HCT116 (cell line): ENCODE results near the gene NRBF2. TPM values are rescaled to one million over a fixed set of nuclear protein-coding genes. Genes with fewer than 3 reads are reported as not detected.

Experiments
- ATAC-seq: fragments of 200-7000 bp; cut with Tn5 transposase; 2 replicates; pipeline ENCODE4 v1.9.1; 2020; ENCODE audit warnings: mild to moderate bottlenecking, moderate library complexity
- BruUV-seq: library from RNA; stranded (reverse); fragments of 400-500 nt; replicated peaks from 2 replicates; lab custom pipeline; 2021; lab: Mats Ljungman, UMichigan
- CTCF ChIA-PET: fragments of 300-600 bp; sonication (Branson Sonifier 250); formaldehyde crosslinking; loops from one replicate; lab custom pipeline; 2021; ENCODE audit warnings: antibody characterized with exemption; lab: Charles Lee
- POLR2A ChIA-PET: fragments of 300-600, 350-600 bp; sonication (Branson Sonifier 250); formaldehyde crosslinking; loops from one replicate; lab custom pipeline; 2021; ENCODE audit warnings: antibody characterized with exemption; lab: Charles Lee
- RAD21 ChIA-PET, 2 experiments: fragments of 300-600 bp; sonication (Branson Sonifier 250); formaldehyde crosslinking; loops; one replicate each; lab custom pipeline; 2023; ENCODE audit warnings: low total read pairs in 2 of 2; ENCODE audit not compliant: uncharacterized antibody in 2 of 2, unreplicated experiment in 2 of 2, low non-redundant PET in 1 of 2; lab: Charles Lee
- DNase-seq: peaks from one replicate; pipeline ENCODE4 v3.0.0-alpha.2; 2010; ENCODE audit warnings: low read depth, low spot score
- H2AFZ ChIP-seq: fragments of 200-600 bp; shearing (Covaris generic), sonication (generic); 2 replicates; pipeline ENCODE4 v1.6.1; 2017; ENCODE audit warnings: low read depth, mixed run types, mixed read lengths, antibody characterized with exemption, low read length; ENCODE audit not compliant: poor library complexity, severe bottlenecking
- H3K27ac ChIP-seq: 2 replicates; pipeline ENCODE4 v1.5.1; 2012; ENCODE audit warnings: low read depth, low read length
- H3K27me3 ChIP-seq: fragments of 200-600 bp; sonication (generic); 2 replicates; pipeline ENCODE4 v1.6.1; 2016; ENCODE audit warnings: mixed run types, low read length, mixed read lengths; ENCODE audit not compliant: insufficient read depth
- H3K36me3 ChIP-seq, 2 experiments: fragments of 200-500 bp in 1 of 2; fragments of 200-600 bp in 1 of 2; sonication (Bioruptor generic) in 1 of 2; sonication (generic) in 1 of 2; 2 replicates each; pipeline versions ENCODE4 v1.5.1 to v1.6.1; 2014 to 2016; ENCODE audit warnings: low read length in 2 of 2, inconsistent platforms in 1 of 2, mixed read lengths in 1 of 2, mixed run types in 1 of 2; ENCODE audit not compliant: insufficient read depth in 2 of 2, control insufficient read depth in 1 of 2
- H3K4me1 ChIP-seq, 2 experiments: fragments of 200-600 bp in 1 of 2; sonication (generic) in 1 of 2; 2 replicates each; pipeline versions ENCODE4 v1.5.1 to v1.6.1; 2012 to 2017; ENCODE audit warnings: low read length in 2 of 2, inconsistent platforms in 1 of 2, mild to moderate bottlenecking in 1 of 2, mixed read lengths in 1 of 2, mixed run types in 1 of 2, moderate library complexity in 1 of 2; ENCODE audit not compliant: insufficient read depth in 2 of 2, control insufficient read depth in 1 of 2
- H3K4me2 ChIP-seq: fragments of 200-600 bp; sonication (generic); 2 replicates; pipeline ENCODE4 v1.6.1; 2017; ENCODE audit warnings: mixed run types, low read length, mixed read lengths
- H3K4me3 ChIP-seq, 2 experiments: fragments of 200-600 bp in 1 of 2; sonication (generic) in 1 of 2; replicated peaks in 1 of 2; 2 replicates each; pipeline ENCODE4 v1.5.1; 2011 to 2016; ENCODE audit warnings: low read length in 2 of 2, control low read depth in 1 of 2, low read depth in 1 of 2, mild to moderate bottlenecking in 1 of 2, mixed read lengths in 1 of 2, mixed run types in 1 of 2
- H3K79me2 ChIP-seq: fragments of 200-600 bp; sonication (generic); 2 replicates; pipeline ENCODE4 v1.6.1; 2017; ENCODE audit warnings: mild to moderate bottlenecking, mixed run types, low read length, moderate library complexity, mixed read lengths; ENCODE audit not compliant: insufficient read depth
- H3K9ac ChIP-seq: fragments of 200-600 bp; sonication (generic); 2 replicates; pipeline ENCODE4 v1.6.1; 2016; ENCODE audit warnings: low read length, mixed read lengths
- H3K9me2 ChIP-seq: fragments of 200-600 bp; sonication (generic), shearing (Covaris generic); 2 replicates; pipeline ENCODE4 v1.6.1; 2017; ENCODE audit warnings: mixed run types, mild to moderate bottlenecking, moderate library complexity; ENCODE audit not compliant: insufficient read depth
- H3K9me3 ChIP-seq, 2 experiments: fragments of 200-500 bp in 1 of 2; fragments of 200-600 bp in 1 of 2; sonication (Bioruptor generic) in 1 of 2; sonication (generic) in 1 of 2; 2 replicates each; pipeline ENCODE4 v1.6.1; 2014 to 2017; ENCODE audit warnings: low read length in 2 of 2, mixed read lengths in 2 of 2, inconsistent platforms in 1 of 2, low read depth in 1 of 2, mild to moderate bottlenecking in 1 of 2, mixed run types in 1 of 2, moderate library complexity in 1 of 2; ENCODE audit not compliant: control insufficient read depth in 1 of 2, insufficient read depth in 1 of 2
- H4K20me1 ChIP-seq: fragments of 200-600 bp; sonication (generic), shearing (Covaris generic); 2 replicates; pipeline ENCODE4 v1.6.1; 2017; ENCODE audit warnings: mixed run types, mild to moderate bottlenecking, moderate library complexity; ENCODE audit not compliant: insufficient read depth
- CEBPB ChIP-seq: IDR thresholded peaks from 2 replicates; pipeline ENCODE4 v1.6.1; 2012; ENCODE audit warnings: low read depth
- EGR1 ChIP-seq: IDR thresholded peaks from 2 replicates; pipeline ENCODE4 v1.6.1; 2012; ENCODE audit warnings: low read depth
- ELF1 ChIP-seq: IDR thresholded peaks from 2 replicates; pipeline ENCODE4 v1.6.1; 2012; ENCODE audit warnings: low read depth, borderline replicate concordance
- JUND ChIP-seq: IDR thresholded peaks from 2 replicates; pipeline ENCODE4 v1.6.1; 2012
- POLR2A ChIP-seq: IDR thresholded peaks from 2 replicates; pipeline ENCODE4 v1.7.0; 2011; ENCODE audit warnings: borderline replicate concordance; ENCODE audit not compliant: insufficient read depth, insufficient read length; ENCODE audit errors: extremely low read depth
- POLR2AphosphoS5 ChIP-seq: IDR thresholded peaks from 2 replicates; pipeline ENCODE4 v1.6.1; 2011; ENCODE audit warnings: mild to moderate bottlenecking, low read depth, low read length, moderate library complexity
- SIN3A ChIP-seq: IDR thresholded peaks from 2 replicates; pipeline ENCODE4 v1.6.1; 2012; ENCODE audit warnings: low read depth
- TCF7L2 ChIP-seq: IDR thresholded peaks from 2 replicates; pipeline ENCODE4 v1.7.0; 2011; ENCODE audit warnings: borderline replicate concordance, inconsistent platforms; ENCODE audit not compliant: insufficient read depth, insufficient read length; ENCODE audit errors: extremely low read depth
- YY1 ChIP-seq: IDR thresholded peaks from 2 replicates; pipeline ENCODE4 v1.6.1; 2011; ENCODE audit warnings: low read length, low read depth, moderate library complexity, mild to moderate bottlenecking; ENCODE audit not compliant: insufficient replicate concordance; ENCODE audit errors: extremely low read depth
- intact Hi-C: fragments of 100-400 bp; cut with micrococcal nuclease; formaldehyde crosslinking; loops from 2 replicates; pipeline ENCODE4 v1.10.0; 2022
- total RNA-seq: library from RNA; stranded (reverse); gene quantifications from one replicate; pipeline ENCODE4 v1.2.1, GENCODE V29; 2021; ENCODE audit not compliant: unreplicated experiment
- TF ChIP-seq, protein P1 (sequence below), 3 experiments: fragments of 200-600 bp in 1 of 3; sonication (generic) in 1 of 3; IDR thresholded peaks in 2 of 3; conservative IDR thresholded peaks in 1 of 3; 2 replicates each; pipeline ENCODE4 v1.5.1; 2012 to 2017; ENCODE audit warnings: low read depth in 2 of 3, low read length in 2 of 3, antibody characterized with exemption in 1 of 3, borderline replicate concordance in 1 of 3, control low read depth in 1 of 3, mild to moderate bottlenecking in 1 of 3, mixed read lengths in 1 of 3, mixed run types in 1 of 3, moderate library complexity in 1 of 3; ENCODE audit not compliant: insufficient read depth in 1 of 3
- TF ChIP-seq, protein P2 (sequence below): IDR thresholded peaks from 2 replicates; pipeline ENCODE4 v1.6.1; 2012

NRBF2 gene
- total RNA-seq, 1 experiment from 2014 or later: 20.2 TPM

DNA sequence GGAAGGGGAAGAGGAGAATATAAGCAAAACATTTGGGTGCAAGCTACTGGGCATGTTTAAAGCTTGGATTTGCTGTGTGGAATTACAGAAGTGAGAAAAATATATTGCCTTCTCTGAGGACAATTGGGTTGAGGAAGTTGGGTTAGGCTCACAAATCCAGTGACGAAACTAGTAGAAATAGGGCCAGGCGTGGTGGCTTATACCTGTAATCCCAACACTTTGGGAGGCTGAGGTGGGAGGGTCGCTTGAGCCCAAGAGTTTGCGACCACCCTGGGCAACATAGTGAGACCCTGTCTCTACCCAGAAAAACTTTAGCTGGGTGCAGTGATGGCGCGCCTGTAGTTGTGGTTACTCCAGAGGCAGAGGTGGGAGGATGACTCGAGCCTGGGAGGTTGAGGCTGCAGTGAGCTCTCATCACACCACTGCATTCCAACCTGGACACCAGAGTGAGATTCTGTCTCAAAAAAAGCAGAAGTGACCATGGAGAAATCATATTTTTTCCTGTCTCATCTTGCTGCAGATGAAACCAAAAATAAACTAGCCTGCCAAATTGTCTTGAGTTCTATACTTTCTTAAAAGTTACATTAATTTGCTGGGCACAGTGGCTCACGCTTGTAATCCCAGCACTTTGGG lies 22.4 kb downstream of the NRBF2 start:
- H3K4me2 ChIP-seq: no peak overlapping the region
- POLR2A ChIA-PET: no interaction called here
- H3K27ac ChIP-seq: no peak overlapping the region
- H3K4me1 ChIP-seq: no peaks in the 10 kb centered on the region
- H3K9me3 ChIP-seq: no peaks in the 10 kb centered on the region
- BruUV-seq: no TSS peak
- intact Hi-C loops: no loop called here
- peaks cover 8% of the 10 kb centered on the region for H3K79me2 ChIP-seq
- H3K36me3 ChIP-seq: peaks cover 10 to 24% of the 10 kb centered on the region in 2 experiments; a peak in 3 of 4 replicates
- H3K4me3 ChIP-seq: no peak overlapping the region
- H3K9me2 ChIP-seq: no peaks in the 10 kb centered on the region
- H3K9ac ChIP-seq: no peak overlapping the region
- no peak overlapping the region for H2AFZ ChIP-seq
- ATAC-seq (no peak), DNase-seq (no peak)
- H4K20me1 ChIP-seq: no peaks in the 10 kb centered on the region
- RAD21 ChIA-PET: no interaction called here
- CTCF ChIA-PET: interaction anchor here (0.9 to 3.5 kb wide), 3 partner anchors 545 to 664 kb away, joined by 3 to 20 read pairs (median 6); no protein-coding TSS in a partner anchor
- no peaks in the 10 kb centered on the region for H3K27me3 ChIP-seq
- TF ChIP-seq YY1 (no peak), POLR2A (no peak), CEBPB (no peak), EGR1 (no peak)
- TF ChIP-seq, protein P1, sequence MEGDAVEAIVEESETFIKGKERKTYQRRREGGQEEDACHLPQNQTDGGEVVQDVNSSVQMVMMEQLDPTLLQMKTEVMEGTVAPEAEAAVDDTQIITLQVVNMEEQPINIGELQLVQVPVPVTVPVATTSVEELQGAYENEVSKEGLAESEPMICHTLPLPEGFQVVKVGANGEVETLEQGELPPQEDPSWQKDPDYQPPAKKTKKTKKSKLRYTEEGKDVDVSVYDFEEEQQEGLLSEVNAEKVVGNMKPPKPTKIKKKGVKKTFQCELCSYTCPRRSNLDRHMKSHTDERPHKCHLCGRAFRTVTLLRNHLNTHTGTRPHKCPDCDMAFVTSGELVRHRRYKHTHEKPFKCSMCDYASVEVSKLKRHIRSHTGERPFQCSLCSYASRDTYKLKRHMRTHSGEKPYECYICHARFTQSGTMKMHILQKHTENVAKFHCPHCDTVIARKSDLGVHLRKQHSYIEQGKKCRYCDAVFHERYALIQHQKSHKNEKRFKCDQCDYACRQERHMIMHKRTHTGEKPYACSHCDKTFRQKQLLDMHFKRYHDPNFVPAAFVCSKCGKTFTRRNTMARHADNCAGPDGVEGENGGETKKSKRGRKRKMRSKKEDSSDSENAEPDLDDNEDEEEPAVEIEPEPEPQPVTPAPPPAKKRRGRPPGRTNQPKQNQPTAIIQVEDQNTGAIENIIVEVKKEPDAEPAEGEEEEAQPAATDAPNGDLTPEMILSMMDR (IDR thresholded peaks at IDR 0.05 in 2 of 3, conservative IDR thresholded peaks at IDR 0.05 in 1 of 3; ENCODE audit: borderline replicate concordance in 1 of 3, insufficient read depth in 1 of 3, low read depth in 2 of 3, low read length in 2 of 3): no peak
- TF ChIP-seq, all 23 proteins: peak for 0

DNA sequence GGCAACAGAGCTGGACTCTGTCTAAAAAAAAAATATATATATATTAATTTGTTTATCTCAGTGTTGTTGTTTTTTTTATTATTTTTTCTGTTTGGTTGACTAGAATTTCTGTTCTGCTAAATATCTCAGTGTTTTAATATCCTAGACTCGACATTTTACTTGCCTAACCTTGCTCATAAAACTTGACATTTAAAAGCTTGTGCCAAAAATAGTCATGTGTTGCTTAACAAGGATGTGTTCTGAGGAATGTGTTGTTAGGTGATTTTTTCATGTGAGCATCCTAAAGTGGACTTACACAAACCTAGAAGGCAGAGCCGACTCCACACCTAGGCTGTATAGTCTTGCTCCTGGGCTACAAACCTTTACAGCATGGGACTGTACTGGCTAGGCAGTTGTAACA lies 23.1 kb downstream of the NRBF2 start:
- RAD21 ChIA-PET: interaction anchor here in 1 of 2 experiments (2.1 kb wide), 1 partner anchor 546 kb away, joined by 8 read pairs; no protein-coding TSS in a partner anchor
- no peak overlapping the region for H3K4me3 ChIP-seq
- H3K27ac ChIP-seq: no peak overlapping the region
- no peak overlapping the region for H3K9ac ChIP-seq
- ATAC-seq: no peak
- H3K4me2 ChIP-seq: no peak overlapping the region
- no peaks in the 10 kb centered on the region for H3K4me1 ChIP-seq
- no peak overlapping the region for H2AFZ ChIP-seq
- peaks cover 10 to 24% of the 10 kb centered on the region in 2 experiments; a peak in 3 of 4 replicates for H3K36me3 ChIP-seq
- no peak for DNase-seq
- POLR2A ChIA-PET: interaction anchor here (1.2 kb wide), 1 partner anchor 23 kb away, joined by 3 read pairs; the partner anchor contains the start of gene NRBF2
- no TSS peak for BruUV-seq
- H3K79me2 ChIP-seq: peaks cover 6% of the 10 kb centered on the region
- H3K9me2 ChIP-seq: no peaks in the 10 kb centered on the region
- H4K20me1 ChIP-seq: no peaks in the 10 kb centered on the region
- CTCF ChIA-PET: interaction anchor here (0.9 to 3.5 kb wide), 5 partner anchors 543 to 664 kb away, joined by 3 to 20 read pairs (median 6); no protein-coding TSS in a partner anchor
- intact Hi-C loops: no loop called here
- no peaks in the 10 kb centered on the region for H3K27me3 ChIP-seq
- H3K9me3 ChIP-seq: no peaks in the 10 kb centered on the region
- no peak for TF ChIP-seq JUND
- TF ChIP-seq ELF1: no peak
- no peak for TF ChIP-seq POLR2AphosphoS5
- TF ChIP-seq, protein P1 (IDR thresholded peaks at IDR 0.05 in 2 of 3, conservative IDR thresholded peaks at IDR 0.05 in 1 of 3; ENCODE audit: borderline replicate concordance in 1 of 3, insufficient read depth in 1 of 3, low read depth in 2 of 3, low read length in 2 of 3): no peak
- TF ChIP-seq, protein P2, sequence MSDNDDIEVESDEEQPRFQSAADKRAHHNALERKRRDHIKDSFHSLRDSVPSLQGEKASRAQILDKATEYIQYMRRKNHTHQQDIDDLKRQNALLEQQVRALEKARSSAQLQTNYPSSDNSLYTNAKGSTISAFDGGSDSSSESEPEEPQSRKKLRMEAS: no peak
- TF ChIP-seq POLR2A: no peak
- TF ChIP-seq TCF7L2: no peak
- TF ChIP-seq SIN3A: no peak
